Breast epithelium (tissue), 3 donors: Measurements from ENCODE around the gene RNH1.

Source experiments
- CTCF ChIP-seq, 3 donors: fragments of 450-650 bp; IDR thresholded peaks; one replicate each; pipeline ENCODE4 v1.5.1; 2016 to 2017; ENCODE audit warnings: antibody characterized with exemption in 3 of 3, mild to moderate bottlenecking in 3 of 3, moderate library complexity in 3 of 3
- POLR2A ChIP-seq: fragments of 450-650 bp; IDR thresholded peaks from one replicate; pipeline ENCODE4 v1.6.1; 2016; ENCODE audit warnings: antibody characterized with exemption, mild to moderate bottlenecking, moderate library complexity
- POLR2AphosphoS5 ChIP-seq, 3 donors: sonication (generic); formaldehyde crosslinking; IDR thresholded peaks; one replicate each; pipeline ENCODE4 v1.6.1; 2017; ENCODE audit warnings: antibody characterized with exemption in 3 of 3

GRCh38 chr11:488062-488461 is 19.0 kb downstream of the RNH1 start:
- TF ChIP-seq POLR2A (no peak), CTCF (IDR thresholded peaks at IDR 0.05) (no peak), POLR2AphosphoS5 (IDR thresholded peaks at IDR 0.05) (no peak)
